NOMO-1 (cell line): ENCODE measurements around the gene FSIP1.

Experiments
- DNase-seq, 2 experiments: peaks; one replicate each; lab custom pipeline; 2025; ENCODE audit not compliant: unreplicated experiment in 2 of 2; lab: John Stamatoyannopoulos, UW

FSIP1 gene

DNA sequence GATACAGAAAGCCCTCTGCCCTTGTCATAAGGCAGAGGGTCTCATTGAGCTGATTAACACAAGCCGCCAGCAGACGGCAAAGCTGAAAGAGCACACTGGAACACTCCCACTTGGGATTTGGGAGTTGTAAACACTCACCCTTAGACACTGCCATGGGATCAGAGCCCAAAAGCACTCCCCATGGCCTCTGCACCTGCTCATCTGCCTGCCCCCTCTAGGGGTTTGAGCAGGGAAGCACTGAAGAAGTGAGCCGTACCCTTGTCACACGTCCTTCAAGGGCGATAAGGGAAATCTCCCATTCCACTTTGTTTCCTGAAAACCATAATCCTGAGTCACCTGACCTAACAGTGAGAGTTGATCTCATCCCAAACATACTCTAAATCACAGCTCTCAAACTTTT is 14.7 kb downstream of the FSIP1 start:
- DNase-seq, result no peak

DNA sequence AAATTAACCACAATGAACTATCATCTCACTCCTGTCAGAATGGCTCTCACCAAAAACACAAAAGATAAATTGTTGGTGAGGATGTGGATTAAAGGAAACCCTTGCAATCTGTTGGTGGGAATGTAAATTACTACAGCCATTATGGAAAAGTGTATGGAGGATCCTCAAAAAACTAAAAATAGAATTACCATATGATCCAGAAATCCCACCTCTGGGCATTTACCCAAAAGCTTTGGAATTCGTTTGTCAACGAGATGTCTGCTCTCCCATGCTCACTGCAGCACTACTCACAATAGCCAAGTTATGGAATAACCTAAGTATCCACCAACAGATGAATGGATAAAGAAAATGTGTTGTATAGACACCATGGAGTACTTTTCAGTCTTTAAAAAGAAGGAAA is 21.6 kb downstream of the FSIP1 start:
- DNase-seq, result no peak

DNA sequence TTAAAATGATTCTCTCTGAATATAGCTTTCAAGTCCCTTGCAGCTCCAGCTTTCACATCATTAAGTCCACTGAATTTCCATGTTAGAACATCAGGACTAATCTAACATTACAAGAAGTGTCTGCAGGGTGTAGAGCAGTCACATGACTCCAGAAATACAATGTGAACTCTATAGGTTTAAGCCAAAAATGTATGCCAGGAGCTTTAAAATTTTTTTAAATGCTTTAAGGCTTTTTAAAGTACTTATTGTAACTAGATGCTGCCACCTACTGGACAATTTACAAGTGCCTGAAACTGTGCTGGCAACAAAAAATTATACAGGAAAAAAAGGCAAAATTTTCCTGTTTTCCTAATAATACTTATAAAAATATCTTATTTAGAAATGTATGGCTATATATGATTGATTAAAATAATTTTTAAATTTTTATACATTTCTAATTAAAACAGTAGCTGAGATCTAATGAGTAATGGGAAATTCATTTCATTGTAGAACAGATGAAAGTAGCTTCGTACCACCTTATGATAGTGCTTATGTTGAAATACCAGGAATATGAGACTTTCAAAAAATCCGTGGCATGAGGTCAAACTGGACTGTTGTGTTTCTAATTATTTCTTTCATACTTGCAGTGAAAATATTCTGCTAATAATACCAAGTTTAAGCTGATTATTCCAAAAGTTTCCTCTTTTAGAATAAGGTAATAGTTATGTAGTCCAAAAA is 25.7 kb downstream of the FSIP1 start:
- DNase-seq, result peak; percentile 23 to 38

DNA sequence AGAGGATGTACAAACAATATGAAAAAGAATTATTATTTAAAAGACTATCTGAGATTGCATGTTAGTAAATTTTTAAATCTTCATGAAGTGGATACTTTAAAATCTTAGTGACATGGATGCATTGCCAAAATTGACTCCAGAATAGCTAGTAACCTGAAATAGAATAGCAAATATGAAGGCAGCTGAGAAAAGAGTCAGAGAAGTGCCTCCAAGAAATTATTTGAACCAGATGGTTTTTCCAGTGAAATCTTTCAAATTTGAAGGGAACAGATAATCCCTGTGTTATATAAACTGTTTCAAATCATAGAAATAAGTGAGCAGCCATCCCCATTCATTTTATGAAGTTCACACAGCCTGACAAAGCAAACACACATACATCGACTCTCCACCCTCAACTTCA is 29.6 kb downstream of the FSIP1 start:
- DNase-seq, result no peak

DNA sequence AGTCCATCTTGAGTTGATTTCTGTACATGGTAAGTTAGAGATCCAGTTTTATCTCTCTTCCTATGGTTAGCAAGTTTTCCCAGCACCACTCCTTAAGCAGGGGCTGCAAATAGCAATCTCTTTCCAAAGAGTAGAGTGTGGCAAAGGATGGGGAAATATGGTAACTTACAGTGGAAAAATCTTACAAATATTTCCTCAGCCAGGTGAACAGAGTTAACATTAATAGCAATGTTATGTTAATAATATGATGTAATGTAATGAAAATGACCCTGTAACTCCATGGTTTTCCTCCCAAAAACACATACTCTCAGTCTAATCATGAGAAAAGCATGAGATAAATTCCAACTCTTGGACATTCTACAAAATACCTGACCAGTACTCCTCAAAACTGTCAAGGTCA is 30.4 kb downstream of the FSIP1 start:
- no peak for DNase-seq

DNA sequence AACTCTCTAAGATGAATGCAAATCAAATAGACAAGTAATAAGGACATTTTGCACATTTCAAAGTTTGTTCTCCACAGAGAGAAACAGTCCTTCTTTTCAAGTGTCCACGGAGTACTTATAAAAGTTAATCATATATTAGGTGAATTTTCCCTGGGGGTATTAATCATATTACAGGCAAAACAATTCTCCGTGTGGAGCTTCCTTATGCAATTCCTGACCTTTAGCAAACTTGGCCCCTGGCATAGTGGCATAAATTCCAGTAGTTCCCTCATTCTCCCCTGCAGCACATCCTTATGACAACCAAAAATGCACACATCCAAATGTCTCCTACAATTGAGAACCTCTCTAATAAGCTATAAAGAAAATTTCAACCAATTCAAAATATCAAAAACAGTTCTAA is 34.4 kb downstream of the FSIP1 start:
- no peak for DNase-seq

DNA sequence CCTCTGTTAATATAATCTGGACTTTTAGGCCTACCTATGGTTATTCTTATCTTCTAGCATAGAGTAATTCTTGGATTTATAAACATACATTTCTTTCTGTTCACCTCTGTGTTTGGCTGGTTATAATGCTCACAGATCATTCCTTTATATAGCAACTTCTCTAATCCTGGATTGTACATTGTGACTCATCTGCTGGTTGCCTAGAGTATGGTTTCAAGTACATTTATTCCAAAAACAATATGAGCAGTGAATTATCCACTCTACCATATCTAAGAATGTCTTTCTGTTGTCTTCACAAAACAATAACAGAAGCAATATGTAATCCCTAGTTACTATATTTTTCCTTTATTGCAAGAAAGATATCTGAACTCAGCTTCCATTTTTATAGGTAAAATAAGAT is 35.3 kb downstream of the FSIP1 start:
- no peak for DNase-seq

DNA sequence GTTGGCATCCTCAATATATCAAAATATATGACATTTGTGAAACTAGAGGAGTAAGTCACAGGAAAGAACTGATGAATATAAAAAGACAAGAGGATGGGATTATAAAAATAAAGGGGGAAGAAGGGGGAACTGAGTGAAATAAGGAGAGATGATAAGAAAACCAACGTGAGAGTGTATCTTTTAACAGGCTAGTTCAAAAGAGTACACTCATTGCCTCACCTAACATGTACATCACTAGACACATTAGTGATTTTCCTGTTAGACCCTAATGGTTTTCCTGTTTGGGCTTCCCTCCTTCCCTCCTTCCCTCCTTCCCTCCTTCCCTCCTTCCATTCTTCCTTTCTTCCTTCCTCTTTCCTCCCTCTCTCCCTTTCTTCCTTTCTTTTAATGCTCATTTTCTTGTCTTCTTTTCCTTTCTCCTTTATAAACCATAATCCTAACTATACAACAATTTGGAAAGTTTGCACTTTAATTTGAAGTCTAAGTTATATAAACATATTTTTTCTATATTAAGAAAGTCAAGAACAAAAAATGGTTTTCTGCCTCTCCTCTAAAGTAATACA is 35.8 kb downstream of the FSIP1 start:
- DNase-seq, result no peak

DNA sequence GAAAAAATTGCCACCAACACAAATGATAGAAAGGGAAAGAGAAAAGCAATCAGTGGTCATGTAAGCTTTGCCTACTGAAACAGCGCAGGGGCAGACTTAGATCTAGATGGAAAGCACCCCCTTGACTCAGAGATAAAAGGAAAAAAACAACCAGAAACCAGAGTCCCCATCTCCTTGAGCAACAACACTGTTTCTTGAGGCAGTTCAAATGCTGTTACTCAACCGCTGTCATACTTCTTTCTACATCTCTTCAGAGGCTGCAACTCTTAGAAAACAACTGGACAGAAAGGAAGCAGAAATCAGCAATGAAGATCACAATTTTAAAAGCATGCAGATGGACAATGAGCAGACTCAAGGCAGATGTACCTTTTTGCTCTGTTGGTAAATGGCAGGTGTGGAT is 36.5 kb downstream of the FSIP1 start:
- peak in 1 of 2 experiments; percentile 24 for DNase-seq

DNA sequence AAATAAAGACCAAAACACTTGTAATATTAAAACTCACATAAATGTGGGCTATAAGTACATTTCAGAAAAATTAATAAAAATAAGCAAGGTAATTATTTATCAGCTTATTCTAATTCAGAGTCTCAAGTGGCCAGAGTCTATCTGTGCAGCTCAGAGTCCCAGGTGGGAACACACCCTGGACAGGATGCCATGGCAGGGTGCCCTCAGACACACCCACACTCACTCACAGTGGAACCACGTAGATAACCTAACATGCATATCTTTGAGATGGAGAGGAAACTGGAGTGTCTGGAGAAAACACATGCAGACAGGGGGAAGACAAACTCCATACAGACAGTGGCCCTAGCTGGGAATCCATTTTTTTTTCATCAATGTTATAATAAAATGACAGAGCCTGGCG is 37.2 kb downstream of the FSIP1 start:
- DNase-seq, result no peak

DNA sequence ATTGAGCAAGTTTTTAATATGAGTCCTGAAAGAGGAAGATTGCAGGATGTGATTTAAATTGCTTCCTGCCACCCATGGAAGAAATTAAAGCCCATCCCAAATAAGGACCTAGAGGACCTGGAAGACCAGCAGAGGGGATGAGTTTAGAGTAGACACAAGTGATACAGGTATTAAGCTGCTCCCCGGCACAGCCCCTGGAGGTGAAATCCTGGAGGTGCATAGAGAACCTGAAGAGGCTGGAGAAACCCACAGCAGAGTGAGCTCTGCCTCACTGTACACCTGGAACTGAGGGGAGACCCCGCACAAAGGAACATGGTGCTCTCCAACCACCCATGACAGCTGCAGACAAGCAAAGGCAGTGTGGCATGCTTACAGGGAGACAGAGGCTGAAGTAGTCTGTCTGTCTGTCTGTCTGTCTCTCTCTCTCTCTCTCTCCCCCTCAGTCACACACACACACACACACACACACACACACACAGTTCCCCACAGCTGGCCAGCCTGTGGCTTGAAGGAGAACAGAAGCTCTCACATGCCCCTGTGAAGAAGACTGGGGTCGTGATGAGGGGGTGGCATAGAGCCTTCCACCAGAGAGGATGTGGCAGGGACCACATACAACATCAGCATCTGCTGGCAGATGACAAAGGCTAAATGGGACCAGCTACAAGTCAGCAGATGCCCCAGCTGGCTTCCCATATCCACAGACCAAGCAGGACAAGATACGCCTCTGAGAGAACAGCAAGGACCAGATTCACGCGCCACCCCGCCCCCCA is 38.1 kb downstream of the FSIP1 start:
- no peak for DNase-seq

DNA sequence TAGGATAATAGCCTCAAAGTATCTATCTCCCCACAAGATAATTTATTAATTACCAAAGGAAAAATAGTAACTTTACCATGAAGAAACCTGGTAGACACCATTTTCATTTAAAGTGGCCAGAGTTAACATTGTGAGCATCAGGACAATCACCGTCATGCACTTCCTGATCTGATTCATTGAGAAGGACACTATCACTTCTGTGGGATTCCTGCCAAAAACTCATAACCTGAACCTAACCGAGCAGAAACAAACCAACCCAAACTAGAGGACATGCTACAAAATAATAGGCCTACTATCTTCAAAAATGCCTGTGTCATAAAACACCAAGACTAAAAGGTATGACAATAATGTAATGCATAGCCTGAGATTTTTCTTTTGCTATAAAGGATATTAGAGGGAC is 39.0 kb downstream of the FSIP1 start:
- DNase-seq, result no peak

DNA sequence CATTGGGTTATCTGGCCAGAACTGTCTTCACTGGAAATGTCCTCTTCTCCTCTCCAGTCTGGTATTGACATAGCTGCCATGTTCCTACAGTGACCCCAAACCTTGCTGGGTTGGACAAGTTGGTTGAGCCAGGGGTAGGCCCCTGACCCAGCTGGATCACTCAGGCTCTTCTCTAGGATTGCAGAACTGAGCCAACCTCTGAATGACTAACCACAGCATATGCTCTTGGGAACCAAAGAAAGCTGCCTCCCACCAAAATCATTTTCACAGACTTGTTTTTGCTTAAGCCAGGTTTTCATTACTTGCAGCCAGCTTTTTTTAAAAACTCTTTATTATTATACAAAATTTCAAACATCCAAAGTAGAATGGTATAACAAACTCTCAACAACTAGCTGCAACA is 41.4 kb downstream of the FSIP1 start:
- no peak for DNase-seq

DNA sequence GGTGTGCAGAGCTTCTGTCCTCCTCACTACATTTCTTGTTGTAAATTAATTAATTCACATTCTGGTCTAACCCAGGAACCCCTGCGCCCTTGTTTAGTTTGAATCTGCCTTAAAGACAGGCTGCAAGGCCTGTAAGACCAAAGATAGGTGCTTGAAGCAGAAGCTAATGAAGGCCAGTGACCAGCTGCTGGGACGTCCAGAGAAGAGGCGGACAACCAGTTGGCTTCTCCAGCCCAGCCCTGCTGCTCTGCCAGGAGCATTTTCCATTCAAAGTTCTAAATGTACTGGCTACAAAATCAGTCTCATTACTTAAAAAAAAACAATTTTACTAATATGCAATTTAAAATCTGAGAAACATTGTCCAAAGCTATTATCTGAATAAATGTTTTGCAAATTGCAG is 43.6 kb downstream of the FSIP1 start:
- no peak for DNase-seq

DNA sequence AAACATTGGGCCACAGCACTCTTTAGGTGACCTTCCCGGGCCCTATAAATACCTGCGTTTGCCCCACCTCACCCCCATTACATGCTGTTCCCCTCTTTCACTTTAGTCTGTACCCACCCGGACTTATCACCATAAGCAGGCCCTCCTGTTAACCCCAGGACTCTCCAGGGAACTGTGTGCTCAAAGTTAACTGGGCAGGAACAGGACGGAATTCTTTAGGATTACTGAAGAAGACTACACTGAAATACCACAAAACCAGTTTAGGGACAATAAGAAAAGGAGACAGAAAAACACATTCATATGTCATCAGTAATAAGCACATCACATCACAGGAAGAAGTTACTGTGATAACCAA is 45.5 kb downstream of the FSIP1 start:
- no peak for DNase-seq

DNA sequence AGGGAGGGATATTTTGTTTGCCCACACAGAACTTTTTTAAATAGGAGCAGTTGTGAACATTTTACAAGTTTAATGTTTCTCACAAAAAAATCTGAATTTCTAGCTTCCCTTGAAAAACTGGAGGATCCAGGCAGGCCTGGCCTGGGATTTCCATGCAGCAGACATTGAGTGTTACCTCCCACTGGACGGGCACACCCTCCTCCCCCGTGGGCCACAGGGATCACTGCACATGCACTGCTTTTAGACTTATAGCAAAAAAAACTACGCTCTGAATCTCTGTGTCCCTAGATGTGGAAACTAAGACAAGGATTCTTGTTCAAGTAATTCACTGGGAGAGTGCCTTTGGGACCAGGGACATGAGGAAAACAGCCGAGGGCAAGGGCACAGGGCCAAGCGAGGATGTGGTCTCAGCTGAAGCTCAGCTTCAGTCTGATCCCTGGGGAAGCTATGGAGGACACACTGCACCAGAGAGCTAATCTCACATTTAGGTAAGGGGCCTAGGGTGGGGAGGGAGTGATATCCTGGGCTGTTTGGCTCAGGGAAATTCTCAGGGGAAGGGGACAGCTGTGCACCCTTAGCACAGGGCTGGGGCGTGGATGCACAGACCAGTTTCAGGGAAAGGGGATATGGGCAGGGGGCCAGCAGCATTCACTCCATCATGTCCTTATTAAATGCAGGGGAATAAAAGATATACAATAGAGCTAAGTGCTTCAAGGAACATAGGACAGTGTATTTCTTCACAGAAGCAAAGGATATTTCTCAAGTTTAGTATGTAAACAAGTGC is 46.0 kb downstream of the FSIP1 start:
- no peak for DNase-seq

DNA sequence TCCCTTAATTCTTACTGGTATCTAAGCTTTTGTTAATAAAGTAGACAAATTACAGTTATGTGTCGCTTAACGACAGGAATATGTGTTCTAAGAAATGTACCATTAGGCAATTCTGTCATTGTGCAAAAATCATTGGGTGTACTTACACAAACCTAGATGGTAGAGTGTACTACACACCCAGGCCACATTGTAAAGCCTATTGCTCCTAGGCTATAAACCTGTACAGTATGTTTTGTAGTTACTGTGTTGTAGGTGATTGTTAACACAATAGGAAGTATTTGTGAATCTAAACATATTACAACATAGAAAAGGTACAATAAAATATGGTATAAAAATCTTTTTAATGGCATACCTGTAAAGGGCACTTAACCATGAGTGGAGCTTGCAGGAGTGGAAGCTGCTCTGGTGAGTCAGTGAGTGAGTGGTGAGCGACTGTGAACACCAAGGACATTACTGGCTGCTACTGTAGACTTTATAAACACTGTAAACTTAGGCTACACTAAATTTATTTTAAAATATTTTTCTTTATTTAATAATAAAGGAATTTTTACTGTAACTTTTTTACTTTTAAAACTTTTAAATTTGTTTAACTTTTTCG is 47.4 kb downstream of the FSIP1 start:
- no peak for DNase-seq

DNA sequence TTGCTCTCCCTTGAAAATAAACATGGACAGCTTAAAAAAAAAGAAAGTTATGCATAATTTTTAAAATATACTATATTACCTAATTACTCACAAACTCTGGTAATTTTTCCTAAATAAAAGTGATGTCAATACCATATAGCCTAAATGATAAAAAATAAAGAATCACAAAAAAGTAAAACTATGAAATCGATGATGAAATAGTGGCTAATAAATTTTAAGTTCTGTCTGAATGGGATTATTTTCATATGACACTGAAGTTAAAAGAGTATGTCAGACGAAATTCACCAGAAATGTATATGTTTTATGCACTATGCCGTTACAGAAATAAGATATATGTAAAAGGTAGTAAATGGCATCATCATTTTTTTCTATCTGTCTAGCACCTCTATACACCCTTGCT is 51.4 kb downstream of the FSIP1 start:
- no peak for DNase-seq

DNA sequence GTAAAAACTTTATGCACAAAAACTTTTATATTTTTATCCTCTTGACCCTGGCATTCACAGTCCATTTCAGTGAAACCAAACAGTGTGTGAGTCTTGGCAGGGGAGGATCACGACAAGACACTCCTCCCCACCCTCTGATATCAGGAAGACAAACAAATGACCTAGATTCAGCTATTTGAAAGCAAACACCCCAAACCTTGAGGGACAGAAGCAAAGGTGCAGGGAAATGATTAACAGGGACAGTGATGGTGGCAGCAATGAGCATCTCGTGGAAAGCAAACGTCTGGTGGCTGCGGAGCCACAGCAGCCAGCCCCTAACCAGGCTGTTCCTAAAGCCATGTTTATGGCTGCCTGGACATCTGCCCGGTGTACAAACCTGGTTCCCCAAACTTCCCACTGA is 52.1 kb downstream of the FSIP1 start:
- DNase-seq, result no peak

DNA sequence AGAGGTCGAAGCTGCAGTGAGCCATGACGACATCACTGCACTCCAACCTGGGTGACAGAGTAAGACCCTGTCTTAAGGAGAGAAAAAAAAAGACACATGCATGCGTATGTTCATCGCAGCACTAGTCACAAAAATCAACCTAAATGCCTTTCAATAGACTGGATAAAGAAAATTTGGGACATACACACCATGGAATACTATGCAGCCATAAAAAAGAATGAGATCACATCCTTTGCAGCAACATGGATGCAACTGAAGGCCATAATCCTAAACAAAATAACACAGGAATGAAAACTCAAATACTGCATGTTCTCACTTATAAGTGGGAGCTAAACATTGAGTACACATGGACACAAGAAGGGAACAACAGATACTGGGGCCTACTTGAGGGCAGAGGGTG is 53.1 kb downstream of the FSIP1 start:
- no peak for DNase-seq

DNA sequence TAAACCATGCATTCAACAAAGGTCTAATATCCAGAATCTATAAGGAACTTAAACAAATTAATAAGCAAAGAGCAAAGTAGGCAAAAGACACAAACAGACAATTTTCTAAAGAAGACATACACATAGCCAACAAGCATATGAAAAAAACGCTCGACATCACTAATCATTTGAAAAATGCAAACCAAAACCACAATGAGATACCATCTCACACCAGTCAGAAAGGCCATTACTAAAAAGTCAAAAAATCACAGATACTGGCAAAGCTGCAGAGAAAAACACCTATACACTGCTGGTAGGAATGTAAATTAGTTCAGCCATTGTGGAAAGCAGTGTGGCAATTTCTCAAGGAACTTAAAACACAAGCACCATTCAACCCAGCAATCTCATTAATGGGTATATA is 53.8 kb downstream of the FSIP1 start:
- DNase-seq, result no peak
